ENCODE measurements around the gene HAL. TPM values are rescaled to one million over a fixed set of nuclear protein-coding genes. Genes with fewer than 3 reads are reported as not detected.

Gene HAL
- total and polyA plus RNA-seq, 2 of the 13 experiments (the other 11 are each of a cell fraction or from before 2014, with no cell fraction given), result 0.89 to 37.8 TPM

- no peak for TF ChIP-seq ZNF800 (CRISPR knock-in tag; IDR thresholded peaks at IDR 0.05)
- no peak for TF ChIP-seq GABPB1 (CRISPR knock-in tag; IDR thresholded peaks at IDR 0.05)
- TF ChIP-seq SIX1 (CRISPR knock-in tag; IDR thresholded peaks at IDR 0.05; ENCODE audit: borderline replicate concordance), result peak; percentile 79; the same call in 1 of the 2 replicates
- TF ChIP-seq TFDP2 (CRISPR knock-in tag; IDR thresholded peaks at IDR 0.05), result no peak
- peak; percentile 54 for TF ChIP-seq CTCF (CRISPR knock-in tag; IDR thresholded peaks at IDR 0.05)
- TF ChIP-seq PATZ1 (CRISPR knock-in tag; IDR thresholded peaks at IDR 0.05), result no peak
- no peak for TF ChIP-seq TRIM24 (CRISPR knock-in tag; IDR thresholded peaks at IDR 0.05)
- TF ChIP-seq SP1 (IDR thresholded peaks at IDR 0.05), result no peak
- no peak for TF ChIP-seq SP1 (CRISPR knock-in tag; IDR thresholded peaks at IDR 0.05)
- TF ChIP-seq RFXAP (CRISPR knock-in tag; IDR thresholded peaks at IDR 0.05; ENCODE audit: borderline replicate concordance), result no peak
- TF ChIP-seq ZNF160 (CRISPR knock-in tag; IDR thresholded peaks at IDR 0.05), result no peak
- no peak for TF ChIP-seq SIN3B (IDR thresholded peaks at IDR 0.05; ENCODE audit: low read length)
- no peak for TF ChIP-seq ZMAT5 (CRISPR knock-in tag; IDR thresholded peaks at IDR 0.05; ENCODE audit: borderline replicate concordance, low read depth)
- no peak for TF ChIP-seq SRSF9 (IDR thresholded peaks at IDR 0.05; ENCODE audit: borderline replicate concordance, insufficient read depth, low read depth, low read length, poor library complexity, severe bottlenecking)
- TF ChIP-seq TFE3 (CRISPR knock-in tag; IDR thresholded peaks at IDR 0.05), result no peak
- peak; percentile 66; the same call in 1 of the 2 replicates for TF ChIP-seq SMC3 (IDR thresholded peaks at IDR 0.05; ENCODE audit: low read length)
- TF ChIP-seq JUND (CRISPR knock-in tag; IDR thresholded peaks at IDR 0.05), result no peak
- TF ChIP-seq NFYC (CRISPR knock-in tag; IDR thresholded peaks at IDR 0.05), result 0 out of 2 replicates have a peak, but pooled peaks have one; percentile 15
- TF ChIP-seq ZNF766 (CRISPR knock-in tag; IDR thresholded peaks at IDR 0.05; ENCODE audit: borderline replicate concordance), result no peak
- TF ChIP-seq STAG1 (CRISPR knock-in tag; IDR thresholded peaks at IDR 0.05), result peak; percentile 84
- no peak for TF ChIP-seq IRF2 (CRISPR knock-in tag; IDR thresholded peaks at IDR 0.05)
- no peak for TF ChIP-seq MXD1 (CRISPR knock-in tag; IDR thresholded peaks at IDR 0.05)
- TF ChIP-seq HDAC1 (CRISPR knock-in tag; IDR thresholded peaks at IDR 0.05), result no peak
These were observed 37.0 kb downstream of the HAL start (continued) for GRCh38 chr12:95959107-95959506.
